A549 (cell line): ENCODE measurements around the gene CSTPP1. TPM values are rescaled to one million over a fixed set of nuclear protein-coding genes. Genes with fewer than 3 reads are reported as not detected.

Experiments used
- ATAC-seq, 2 experiments: fragments of 200-7000 bp in 1 of 2; fragments of >200 bp in 1 of 2; cut with Nextera tagmentation in 1 of 2; cut with Tn5 transposase in 1 of 2; 3 replicates each; pipeline versions ENCODE4 v1.8.0 to v1.9.1; 2018 to 2020; ENCODE audit warnings: mild to moderate bottlenecking in 1 of 2, moderate library complexity in 1 of 2
- CTCF ChIA-PET: fragments of 300-600 bp; sonication (Branson Sonifier 250); formaldehyde crosslinking; extraction: SDS; loops from one replicate; lab custom pipeline; 2021; ENCODE audit warnings: antibody characterized with exemption, inconsistent platforms; lab: Yijun Ruan, JAX
- POLR2A ChIA-PET: fragments of 350-600 bp; formaldehyde crosslinking; extraction: SDS; loops from one replicate; lab custom pipeline; 2021; ENCODE audit warnings: antibody characterized with exemption, inconsistent platforms; lab: Yijun Ruan, JAX
- DNase-seq, 2 experiments: peaks; one replicate each; pipeline versions ENCODE4 v3.0.0 to v3.0.0-alpha.2; 2011 to 2016; ENCODE audit warnings: low read depth in 1 of 2, low spot score in 1 of 2
- FAIRE-seq: peaks from 2 replicates; lab custom pipeline; 2011; peaks lifted over from hg19 to GRCh38; lab: Jason Lieb, UNC
- H3K27ac ChIP-seq, 2 experiments: fragments of >200 bp; sonication (Bioruptor Twin); formaldehyde crosslinking; 3 replicates each; pipeline ENCODE4 v1.5.1; 2016 to 2017
- H3K4me1 ChIP-seq: fragments of >200 bp; sonication (Bioruptor Twin); formaldehyde crosslinking; 3 replicates; pipeline ENCODE4 v1.6.1; 2016
- H3K4me2 ChIP-seq: fragments of >200 bp; sonication (Bioruptor Twin); formaldehyde crosslinking; 3 replicates; pipeline ENCODE4 v1.6.1; 2016
- H3K4me3 ChIP-seq: fragments of >200 bp; sonication (Bioruptor Twin); formaldehyde crosslinking; 3 replicates; pipeline ENCODE4 v1.5.1; 2016
- H3K9me3 ChIP-seq: fragments of >200 bp; sonication (Bioruptor Twin); formaldehyde crosslinking; 3 replicates; pipeline ENCODE4 v1.6.1; 2016
- BHLHE40 ChIP-seq: IDR thresholded peaks from 2 replicates; pipeline ENCODE4 v1.6.1; 2012; ENCODE audit warnings: low read depth, low read length, inconsistent platforms
- CBX2 ChIP-seq: fragments of 200-600 bp; sonication (generic); IDR thresholded peaks from 2 replicates; pipeline ENCODE4 v1.6.1; 2016; ENCODE audit warnings: low read depth, mild to moderate bottlenecking, borderline replicate concordance
- CEBPB ChIP-seq, 2 experiments: fragments of >200 bp in 1 of 2; sonication (Bioruptor Twin) in 1 of 2; formaldehyde crosslinking in 1 of 2; IDR thresholded peaks; 2 replicates each; pipeline ENCODE4 v1.6.1; 2012 to 2016
- CHD4 ChIP-seq: fragments of 200-600 bp; sonication (generic); IDR thresholded peaks from 2 replicates; pipeline ENCODE4 v1.6.1; 2016; ENCODE audit warnings: antibody characterized with exemption, mild to moderate bottlenecking, borderline replicate concordance
- EHF ChIP-seq: fragments of 250-450 bp; sonication (Bioruptor Pico); IDR thresholded peaks from 2 replicates; pipeline ENCODE4 v1.5.0; 2020; ENCODE audit warnings: mild to moderate bottlenecking
- ELK1 ChIP-seq: fragments of 150-350 bp; IDR thresholded peaks from 2 replicates; pipeline ENCODE4 v1.6.1; 2014; ENCODE audit warnings: low read depth, mild to moderate bottlenecking, low read length
- FOSL2 ChIP-seq, 2 experiments: fragments of 450-650 bp in 1 of 2; fragments of >200 bp in 1 of 2; sonication (Bioruptor Twin) in 1 of 2; formaldehyde crosslinking; IDR thresholded peaks; 2 replicates each; pipeline versions ENCODE4 v1.5.0 to v1.6.1; 2016 to 2020; ENCODE audit warnings: mild to moderate bottlenecking in 1 of 2, moderate library complexity in 1 of 2
- FOXS1 ChIP-seq: fragments of 250-450 bp; sonication (Bioruptor Pico); IDR thresholded peaks from 2 replicates; pipeline ENCODE4 v1.5.0; 2020; ENCODE audit warnings: mild to moderate bottlenecking, moderate library complexity
- HDAC2 ChIP-seq: fragments of 200-600 bp; sonication (generic); IDR thresholded peaks from 2 replicates; pipeline ENCODE4 v1.6.1; 2016
- HMGXB4 ChIP-seq: fragments of 250-450 bp; sonication (Bioruptor Pico); IDR thresholded peaks from 2 replicates; pipeline ENCODE4 v1.5.0; 2021; ENCODE audit warnings: mild to moderate bottlenecking, moderate library complexity, borderline replicate concordance
- HOXB13 ChIP-seq: fragments of 250-450 bp; sonication (Bioruptor Pico); IDR thresholded peaks from 2 replicates; pipeline ENCODE4 v1.5.0; 2020; ENCODE audit warnings: low read depth, mild to moderate bottlenecking, moderate library complexity
- JUN ChIP-seq, 2 experiments: fragments of >200 bp; sonication (Bioruptor Twin); formaldehyde crosslinking; IDR thresholded peaks; 2 replicates in 1 of 2; 3 replicates in 1 of 2; pipeline ENCODE4 v1.6.1; 2016 to 2017
- KDM1A ChIP-seq: fragments of 200-600 bp; sonication (generic); IDR thresholded peaks from 2 replicates; pipeline ENCODE4 v1.6.1; 2016; ENCODE audit warnings: low read depth, mild to moderate bottlenecking
- KDM5A ChIP-seq: fragments of 200-600 bp; sonication (generic); IDR thresholded peaks from 2 replicates; pipeline ENCODE4 v1.6.1; 2016; ENCODE audit warnings: antibody characterized with exemption, mild to moderate bottlenecking
- MAFK ChIP-seq: fragments of 450-650 bp; IDR thresholded peaks from 2 replicates; pipeline ENCODE4 v1.6.1; 2014; ENCODE audit not compliant: partially characterized antibody
- MYC ChIP-seq: IDR thresholded peaks from 2 replicates; pipeline ENCODE4 v1.6.1; 2012; ENCODE audit warnings: mild to moderate bottlenecking, inconsistent platforms, low read length, improper control_type of control experiment, borderline replicate concordance
- NR3C1 ChIP-seq: fragments of >200 bp; sonication (Bioruptor Twin); formaldehyde crosslinking; IDR thresholded peaks from 3 replicates; pipeline ENCODE4 v1.6.1; 2017
- POLR2AphosphoS2 ChIP-seq: conservative IDR thresholded peaks from 2 replicates; pipeline ENCODE4 v1.6.1; 2012; ENCODE audit warnings: low read length, improper control_type of control experiment, inconsistent platforms
- RCOR1 ChIP-seq: fragments of 150-350 bp; IDR thresholded peaks from 2 replicates; pipeline ENCODE4 v1.6.1; 2014; ENCODE audit warnings: antibody characterized with exemption, low read length, low read depth
- RFX5 ChIP-seq: fragments of 450-650 bp; IDR thresholded peaks from 2 replicates; pipeline ENCODE4 v1.7.1; 2014; ENCODE audit warnings: antibody characterized with exemption, mild to moderate bottlenecking, moderate library complexity
- RNF2 ChIP-seq: fragments of 200-600 bp; sonication (generic); IDR thresholded peaks from 2 replicates; pipeline ENCODE4 v1.6.1; 2016; ENCODE audit warnings: low read depth, mild to moderate bottlenecking, antibody characterized with exemption, moderate library complexity, borderline replicate concordance
- SREBF2 ChIP-seq: fragments of 450-650 bp; IDR thresholded peaks from 2 replicates; pipeline ENCODE4 v1.6.1; 2014; ENCODE audit warnings: mild to moderate bottlenecking, moderate library complexity
- TFCP2L1 ChIP-seq: fragments of 250-450 bp; sonication (Bioruptor Pico); IDR thresholded peaks from 2 replicates; pipeline ENCODE4 v1.5.0; 2021; ENCODE audit warnings: mild to moderate bottlenecking
- USF2 ChIP-seq: fragments of 450-650 bp; IDR thresholded peaks from 2 replicates; pipeline ENCODE4 v1.6.1; 2014; ENCODE audit warnings: antibody characterized with exemption
- ZFP36 ChIP-seq: fragments of 450-650 bp; IDR thresholded peaks from 2 replicates; pipeline ENCODE4 v1.6.1; 2014; ENCODE audit warnings: borderline replicate concordance; ENCODE audit not compliant: partially characterized antibody
- WGBS: methylation state at CpG from one replicate; pipeline ENCODE4 v1.1.6; 2017; ENCODE audit errors: missing lambda C conversion rate; 5-methylcytosine and 5-hydroxymethylcytosine counted together
- polyA plus RNA-seq, 4 experiments: library from polyadenylated mRNA; depleted of rRNA in 3 of 4; stranded (reverse); fragments of >200 nt; fragmentation: RNase III in 1 of 4; extraction: RNeasy Plus Mini Kit Qiagen cat#74134 plus additional on column Dnase treatment in 1 of 4; gene quantifications; 2 replicates in 3 of 4; 3 replicates in 1 of 4; pipeline ENCODE4 v1.2.3, GENCODE V29; 2011 to 2017
- TF ChIP-seq, protein P1 (sequence below): fragments of >200 bp; sonication (Bioruptor Twin); formaldehyde crosslinking; IDR thresholded peaks from 3 replicates; pipeline ENCODE4 v1.6.1; 2016
- TF ChIP-seq, protein P2 (sequence below): fragments of >200 bp; sonication (Bioruptor Twin); formaldehyde crosslinking; IDR thresholded peaks from 3 replicates; pipeline ENCODE4 v1.5.1; 2016

CSTPP1 gene
- polyA plus RNA-seq, 2 of the 4 experiments (the other 2 are of a cell fraction): 31.5 to 34.5 TPM

DNA sequence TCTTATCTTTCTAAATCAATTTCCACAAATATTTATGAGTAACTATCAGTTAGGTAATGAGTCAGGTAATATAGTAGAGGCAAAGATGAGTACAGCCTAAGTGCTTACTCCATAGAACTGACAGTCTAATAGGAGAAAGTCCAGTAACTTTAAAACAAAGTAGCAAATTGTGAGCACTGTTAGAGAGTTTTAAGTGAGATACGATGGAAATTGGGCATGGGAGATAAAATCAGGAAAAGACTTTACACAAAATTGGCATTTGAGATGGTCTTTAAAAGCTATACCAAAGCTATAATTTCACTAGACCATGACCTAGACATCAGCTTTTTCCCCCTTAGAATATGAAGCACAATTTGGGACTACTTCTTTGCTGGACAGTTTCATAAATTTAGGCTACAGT lies 113.7 kb downstream of the CSTPP1 start:
- FAIRE-seq (no peak), DNase-seq (no peak), ATAC-seq (no peak)
- Histone ChIP-seq H3K27ac (no peak overlapping the region), H3K4me1 (no peaks in the 10 kb centered on the region), H3K4me2 (no peak overlapping the region), H3K9me3 (no peaks in the 10 kb centered on the region), H3K4me3 (no peak overlapping the region)
- 95% methylated on average over 1 of the region's 1 CpG for WGBS
- CTCF ChIA-PET: interaction anchor here (0.9 kb wide), 1 partner anchor 304 kb away, joined by 4 read pairs; no protein-coding TSS in a partner anchor
- TF ChIP-seq CEBPB (IDR thresholded peaks at IDR 0.05): no peak
- no peak for TF ChIP-seq HMGXB4 (CRISPR knock-in tag)
- no peak for TF ChIP-seq HDAC2
- TF ChIP-seq SREBF2: no peak
- no peak for TF ChIP-seq JUN (IDR thresholded peaks at IDR 0.05)
- no peak for TF ChIP-seq RNF2
- TF ChIP-seq USF2: no peak
- no peak for TF ChIP-seq POLR2AphosphoS2
- no peak for TF ChIP-seq BHLHE40
- no peak for TF ChIP-seq RFX5
- no peak for TF ChIP-seq MYC
- TF ChIP-seq EHF (CRISPR knock-in tag): no peak
- TF ChIP-seq, protein P1, sequence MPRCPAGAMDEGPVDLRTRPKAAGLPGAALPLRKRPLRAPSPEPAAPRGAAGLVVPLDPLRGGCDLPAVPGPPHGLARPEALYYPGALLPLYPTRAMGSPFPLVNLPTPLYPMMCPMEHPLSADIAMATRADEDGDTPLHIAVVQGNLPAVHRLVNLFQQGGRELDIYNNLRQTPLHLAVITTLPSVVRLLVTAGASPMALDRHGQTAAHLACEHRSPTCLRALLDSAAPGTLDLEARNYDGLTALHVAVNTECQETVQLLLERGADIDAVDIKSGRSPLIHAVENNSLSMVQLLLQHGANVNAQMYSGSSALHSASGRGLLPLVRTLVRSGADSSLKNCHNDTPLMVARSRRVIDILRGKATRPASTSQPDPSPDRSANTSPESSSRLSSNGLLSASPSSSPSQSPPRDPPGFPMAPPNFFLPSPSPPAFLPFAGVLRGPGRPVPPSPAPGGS: no peak
- TF ChIP-seq ZFP36: no peak
- POLR2A ChIA-PET: interaction anchor here (0.6 kb wide), 1 partner anchor 10 kb away, joined by 4 read pairs; no protein-coding TSS in a partner anchor

- CTCF ChIA-PET: no interaction called here
- ATAC-seq: no peak
Observed at GRCh38 chr11:47051217-47051616, 114.7 kb downstream of the CSTPP1 start.

More at GRCh38 chr11:47051217-47051616, 114.7 kb downstream of the CSTPP1 start:
- whole genome bisulfite sequencing: 56% methylated on average over 1 of the region's 1 CpG
- DNase-seq (no peak), FAIRE-seq (no peak)
- no peaks in the 10 kb centered on the region for H3K9me3 ChIP-seq
- TF ChIP-seq FOSL2 (IDR thresholded peaks at IDR 0.05): no peak
- no peak for TF ChIP-seq FOSL2 (CRISPR knock-in tag; IDR thresholded peaks at IDR 0.05)
- no peak for TF ChIP-seq NR3C1
- TF ChIP-seq RCOR1: no peak
- TF ChIP-seq HOXB13 (CRISPR knock-in tag): no peak
- TF ChIP-seq SREBF2: no peak
- TF ChIP-seq MAFK: no peak
- no peak for TF ChIP-seq KDM5A
- TF ChIP-seq CEBPB (IDR thresholded peaks at IDR 0.05): no peak
- TF ChIP-seq HMGXB4 (CRISPR knock-in tag): no peak
- no peak for TF ChIP-seq ELK1
- no peak for TF ChIP-seq TFCP2L1 (CRISPR knock-in tag)
- TF ChIP-seq CBX2: no peak
- TF ChIP-seq, protein P2, sequence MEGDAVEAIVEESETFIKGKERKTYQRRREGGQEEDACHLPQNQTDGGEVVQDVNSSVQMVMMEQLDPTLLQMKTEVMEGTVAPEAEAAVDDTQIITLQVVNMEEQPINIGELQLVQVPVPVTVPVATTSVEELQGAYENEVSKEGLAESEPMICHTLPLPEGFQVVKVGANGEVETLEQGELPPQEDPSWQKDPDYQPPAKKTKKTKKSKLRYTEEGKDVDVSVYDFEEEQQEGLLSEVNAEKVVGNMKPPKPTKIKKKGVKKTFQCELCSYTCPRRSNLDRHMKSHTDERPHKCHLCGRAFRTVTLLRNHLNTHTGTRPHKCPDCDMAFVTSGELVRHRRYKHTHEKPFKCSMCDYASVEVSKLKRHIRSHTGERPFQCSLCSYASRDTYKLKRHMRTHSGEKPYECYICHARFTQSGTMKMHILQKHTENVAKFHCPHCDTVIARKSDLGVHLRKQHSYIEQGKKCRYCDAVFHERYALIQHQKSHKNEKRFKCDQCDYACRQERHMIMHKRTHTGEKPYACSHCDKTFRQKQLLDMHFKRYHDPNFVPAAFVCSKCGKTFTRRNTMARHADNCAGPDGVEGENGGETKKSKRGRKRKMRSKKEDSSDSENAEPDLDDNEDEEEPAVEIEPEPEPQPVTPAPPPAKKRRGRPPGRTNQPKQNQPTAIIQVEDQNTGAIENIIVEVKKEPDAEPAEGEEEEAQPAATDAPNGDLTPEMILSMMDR: no peak
- TF ChIP-seq CHD4: no peak
- TF ChIP-seq KDM1A: no peak
- no peak for TF ChIP-seq FOXS1 (CRISPR knock-in tag)
- H3K4me3 ChIP-seq: no peak overlapping the region
- H3K4me1 ChIP-seq: no peaks in the 10 kb centered on the region
- POLR2A ChIA-PET: no interaction called here
- H3K27ac ChIP-seq: no peak overlapping the region
- H3K4me2 ChIP-seq: no peak overlapping the region
